GM21528 (cell line): ENCODE data around the gene FADS6.

Experiments used
- ATAC-seq: cut with Tn5 transposase; IDR thresholded peaks from one replicate; pipeline ENCODE4 v1.9.1; 2021; ENCODE audit warnings: mild to moderate bottlenecking, moderate library complexity; ENCODE audit not compliant: unreplicated experiment, low FRiP score

The FADS6 gene

DNA sequence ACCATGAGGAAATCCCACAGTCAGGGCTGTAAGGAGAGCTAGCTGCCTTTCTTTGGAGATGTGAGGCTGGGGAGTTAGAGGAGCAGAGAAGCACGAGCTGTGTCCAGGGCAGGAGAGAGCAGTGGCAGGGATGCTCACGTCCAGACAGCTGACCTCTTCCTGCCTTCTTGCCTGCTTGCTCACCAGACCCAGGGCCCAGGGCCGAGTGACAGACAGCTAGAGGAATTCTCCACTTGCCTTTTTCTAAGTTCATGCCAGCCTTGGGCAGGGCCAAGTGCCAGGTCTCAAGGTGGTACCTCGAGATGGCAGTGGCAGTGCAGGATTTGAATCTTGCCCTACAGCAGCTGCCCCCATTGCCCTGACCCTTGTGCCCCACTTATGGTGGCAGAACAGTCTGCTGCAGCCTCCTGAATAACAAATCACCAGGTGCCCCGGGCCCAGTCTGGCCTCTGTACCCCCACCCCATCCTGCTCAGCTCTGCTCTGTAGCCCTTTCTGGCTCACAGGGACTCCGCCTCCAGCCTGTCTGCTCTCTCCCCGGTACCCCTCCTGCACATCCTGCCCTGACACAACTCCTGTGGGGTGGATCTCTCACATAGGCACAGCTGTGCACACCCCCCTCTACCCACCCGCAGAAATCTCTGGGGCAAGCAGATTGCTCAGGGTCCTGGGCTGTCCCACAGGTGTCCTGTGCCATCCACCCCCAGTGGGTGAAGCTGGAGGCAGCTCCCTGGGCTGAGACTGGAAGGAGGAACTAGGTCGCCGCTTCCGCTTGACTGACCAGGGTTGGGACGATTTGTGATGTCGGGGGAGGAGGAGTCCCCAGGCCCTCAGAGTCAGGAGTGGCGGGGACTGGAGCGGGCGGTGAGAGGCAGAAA lies 59.7 kb downstream of the FADS6 start:
- ATAC-seq: no peak

DNA sequence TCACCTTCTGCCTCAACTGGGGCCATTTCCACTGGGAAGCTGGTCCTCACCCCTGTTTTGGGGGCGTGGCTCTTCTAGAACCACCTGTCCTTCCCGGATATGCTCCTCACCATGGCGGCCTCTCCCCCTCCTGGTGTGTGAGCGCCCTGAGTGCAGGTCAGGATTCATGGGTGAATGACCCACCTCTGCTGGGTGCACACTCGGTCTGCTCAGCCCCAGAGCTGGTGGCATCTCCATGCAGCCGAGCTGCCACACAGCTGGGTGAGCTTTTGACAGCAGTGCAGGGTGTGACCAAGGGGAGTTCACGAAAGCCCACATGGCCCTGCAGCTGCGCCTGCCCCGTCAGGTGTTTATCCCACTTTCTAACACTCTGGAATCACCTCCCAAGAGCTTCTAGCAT lies 61.0 kb downstream of the FADS6 start:
- ATAC-seq: no peak

DNA sequence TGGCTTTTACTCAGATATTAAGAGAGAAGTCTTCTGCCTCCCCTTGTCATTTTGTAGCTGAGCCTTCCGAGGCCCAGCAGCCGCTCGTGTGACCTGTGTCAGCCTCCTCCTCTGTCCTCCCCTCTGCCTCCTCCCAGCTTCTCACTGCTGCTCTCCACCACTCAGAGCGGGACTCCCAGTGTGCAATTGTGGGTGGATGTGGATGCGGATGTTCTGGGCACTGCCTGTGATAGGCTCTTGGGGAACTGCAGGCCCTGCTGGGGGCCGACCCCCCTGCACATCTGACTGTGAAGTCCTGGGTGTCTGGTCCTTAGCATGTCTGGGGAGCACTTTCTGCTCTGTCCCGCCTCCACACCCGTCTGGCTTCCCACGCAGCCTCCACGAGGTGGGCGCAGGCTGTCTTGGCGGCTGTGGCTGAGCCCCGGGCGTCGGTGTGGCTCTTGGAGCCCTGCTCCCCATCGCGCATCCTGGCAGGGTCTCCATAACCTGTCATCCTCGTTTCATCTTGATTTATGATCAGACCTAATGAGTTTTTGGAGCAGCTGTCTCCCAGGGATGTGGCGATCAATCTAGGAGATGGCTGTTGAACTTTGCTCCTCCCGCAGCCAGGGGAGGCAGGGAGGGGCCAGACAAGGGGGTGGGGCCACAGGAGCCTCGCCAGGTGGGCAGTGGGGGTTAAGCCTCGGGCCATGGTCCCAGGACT lies 61.8 kb downstream of the FADS6 start:
- no peak for ATAC-seq

DNA sequence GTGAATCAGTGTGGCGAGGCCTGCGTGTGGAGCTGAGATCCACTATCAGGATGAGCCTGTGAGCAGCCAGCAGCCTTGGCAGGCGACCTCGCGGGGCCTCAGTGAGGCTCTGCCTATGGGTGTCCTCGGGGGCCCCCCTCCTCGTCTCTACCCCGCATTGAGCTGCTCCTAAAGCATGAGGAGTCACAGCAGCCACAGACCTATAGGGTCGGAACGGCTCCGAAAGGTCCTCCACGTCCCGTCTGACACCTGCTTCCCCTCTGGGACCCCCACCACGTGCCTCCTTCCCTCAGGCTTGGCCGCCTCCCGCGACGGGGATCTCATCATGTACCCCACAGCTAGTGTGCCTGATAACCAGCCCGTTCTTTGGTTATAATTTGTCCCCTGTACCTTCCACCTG lies 62.6 kb downstream of the FADS6 start:
- ATAC-seq: no peak

DNA sequence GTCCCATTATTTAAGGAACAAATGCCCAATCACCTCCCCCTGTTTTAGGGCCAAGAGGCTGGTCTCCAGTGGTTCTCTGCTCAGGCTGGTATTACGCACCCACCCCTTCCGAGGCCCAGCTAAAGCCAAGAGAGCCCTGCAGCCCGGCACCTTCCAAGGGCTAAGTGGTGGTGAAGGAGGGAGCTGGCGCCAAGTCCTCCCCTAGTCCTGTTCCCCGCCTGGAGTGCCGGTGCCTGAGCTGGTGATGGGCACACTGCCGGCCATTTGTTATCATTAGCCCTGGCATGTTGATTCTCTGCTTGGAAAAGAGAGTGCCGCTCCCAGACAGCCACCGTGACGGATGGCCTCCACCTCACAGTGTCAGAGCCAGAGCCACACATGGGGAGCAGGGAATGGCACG lies 65.6 kb downstream of the FADS6 start:
- no peak for ATAC-seq
